Stimulated activated effector memory CD8-positive, alpha-beta T cell treated with anti-CD3 and anti-CD28 coated beads, Interleukin-12 subunit alpha, Interleukin-12 subunit beta, amount 100 ng/mL, for 72 hours (primary cell): ENCODE data around the gene IKZF3.
A peak's percentile ranks its signal among the peaks of the same experiment; 100 is the strongest.
"Not testable (repeated sequence)": the region's sequence is repeated elsewhere in the genome, so short reads cannot be mapped to it uniquely, and the experiment has no call there.

Experiments used
- ATAC-seq: fragments of 150-1000 bp; cut with Tn5 transposase; 2 replicates; pipeline ENCODE4 v1.10.0; 2021
- DNase-seq, 2 donors: peaks; one replicate each; pipeline ENCODE4 v3.0.0; 2021 to 2022; ENCODE audit warnings: low spot score in 2 of 2
- H3K27ac Mint-ChIP-seq: one replicate; pipeline ENCODE4 v1.8.0; 2022; ENCODE audit warnings: mild to moderate bottlenecking, mixed read lengths
- H3K36me3 Mint-ChIP-seq: one replicate; pipeline ENCODE4 v1.8.0; 2022; ENCODE audit warnings: mild to moderate bottlenecking, mixed read lengths
- H3K4me1 Mint-ChIP-seq: one replicate; pipeline ENCODE4 v1.8.0; 2022; ENCODE audit warnings: mixed read lengths
- H3K4me3 Mint-ChIP-seq: one replicate; pipeline ENCODE4 v1.8.0; 2022; ENCODE audit warnings: mild to moderate bottlenecking, mixed read lengths
- H3K9me3 Mint-ChIP-seq: one replicate; pipeline ENCODE4 v1.8.0; 2022; ENCODE audit warnings: mixed read lengths

IKZF3 gene

GRCh38 chr17:39764171-39764570 is 99.9 kb downstream of the IKZF3 start:
- not testable (repeated sequence) for H3K27ac Mint-ChIP-seq, ATAC-seq, H3K4me3 Mint-ChIP-seq, DNase-seq, H3K9me3 Mint-ChIP-seq
- Mint-ChIP-seq H3K4me1 (peaks cover 84% of the 10 kb centered on the region), H3K36me3 (peaks cover 100% of the 10 kb centered on the region)

- Mint-ChIP-seq H3K4me1 (peaks cover 84% of the 10 kb centered on the region), H3K27ac (peak overlapping the region; percentile 84), H3K9me3 (no peaks in the 10 kb centered on the region), H3K4me3 (no peak overlapping the region), H3K36me3 (peaks cover 100% of the 10 kb centered on the region)
- DNase-seq (no peak), ATAC-seq (no peak)
These were observed 100.9 kb downstream of the IKZF3 start for GRCh38 chr17:39763051-39763820.

DNA sequence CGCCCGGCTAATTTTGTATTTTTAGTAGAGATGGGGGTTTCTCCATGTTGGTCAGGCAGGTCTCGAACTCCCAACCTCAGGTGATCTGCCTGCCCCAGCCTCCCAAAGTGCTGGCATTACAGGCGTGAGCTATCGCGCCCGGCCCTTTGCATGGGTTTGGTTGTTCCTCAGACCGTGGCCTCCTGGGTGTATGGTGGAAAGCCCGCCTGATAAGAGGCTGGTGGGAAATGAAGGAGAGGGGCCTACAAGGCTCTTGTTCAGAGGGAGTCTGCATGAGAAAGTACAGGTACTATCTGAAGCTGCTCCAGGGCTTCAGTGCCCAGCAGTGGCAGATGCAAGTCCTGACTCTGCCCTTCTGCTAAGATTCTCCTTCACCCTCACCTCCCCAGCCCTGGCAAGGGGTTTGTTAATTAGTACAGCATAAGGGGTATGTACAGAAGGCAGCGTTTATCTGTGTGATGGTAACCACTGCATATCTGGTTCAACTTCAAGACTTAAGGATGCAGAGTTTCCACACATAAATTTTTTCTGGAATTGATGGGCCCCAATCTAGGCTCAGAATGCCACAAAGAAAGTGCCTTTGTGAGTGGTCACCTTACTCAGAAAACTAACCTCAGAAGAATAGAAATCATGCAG is 102.1 kb downstream of the IKZF3 start:
- Mint-ChIP-seq H3K4me1 (peaks cover 84% of the 10 kb centered on the region), H3K36me3 (peaks cover 100% of the 10 kb centered on the region), H3K9me3 (no peaks in the 10 kb centered on the region), H3K4me3 (peak overlapping the region; percentile 8), H3K27ac (peak overlapping the region; percentile 84)
- DNase-seq (no peak), ATAC-seq (peak; percentile 42)

GRCh38 chr17:39759204-39759603 is 104.9 kb downstream of the IKZF3 start:
- Mint-ChIP-seq H3K9me3 (no peaks in the 10 kb centered on the region), H3K27ac (peak overlapping the region; percentile 90), H3K4me1 (peaks cover 81% of the 10 kb centered on the region), H3K4me3 (peak overlapping the region; percentile 71), H3K36me3 (peaks cover 96% of the 10 kb centered on the region)
- DNase-seq (no peak), ATAC-seq (no peak)

GRCh38 chr17:39757931-39758873 is 105.9 kb downstream of the IKZF3 start:
- ATAC-seq (peak; percentile 66), DNase-seq (peak; percentile 59 to 92)
- H3K9me3 Mint-ChIP-seq: no peaks in the 10 kb centered on the region
- H3K36me3 Mint-ChIP-seq: peaks cover 92% of the 10 kb centered on the region
- peak overlapping the region; percentile 90 for H3K27ac Mint-ChIP-seq
- H3K4me3 Mint-ChIP-seq: peak overlapping the region; percentile 71
- peaks cover 83% of the 10 kb centered on the region for H3K4me1 Mint-ChIP-seq

GRCh38 chr17:39757176-39757662 is 106.9 kb downstream of the IKZF3 start:
- Mint-ChIP-seq H3K36me3 (peaks cover 83% of the 10 kb centered on the region), H3K27ac (peak overlapping the region; percentile 90), H3K4me3 (peak overlapping the region; percentile 71), H3K4me1 (peaks cover 83% of the 10 kb centered on the region), H3K9me3 (no peaks in the 10 kb centered on the region)
- DNase-seq (no peak), ATAC-seq (no peak)

- no peak for ATAC-seq
- Mint-ChIP-seq H3K27ac (peak overlapping the region; percentile 90), H3K9me3 (no peaks in the 10 kb centered on the region), H3K4me1 (peaks cover 83% of the 10 kb centered on the region), H3K4me3 (peak overlapping the region; percentile 71), H3K36me3 (peaks cover 76% of the 10 kb centered on the region)
- DNase-seq: no peak
These were observed 107.6 kb downstream of the IKZF3 start for GRCh38 chr17:39756380-39757079.

GRCh38 chr17:39755554-39756379 is 108.3 kb downstream of the IKZF3 start:
- DNase-seq (peak in 1 of 2 donors; percentile 84), ATAC-seq (no peak)
- Mint-ChIP-seq H3K36me3 (peaks cover 68% of the 10 kb centered on the region), H3K4me1 (peaks cover 82% of the 10 kb centered on the region), H3K27ac (peak overlapping the region; percentile 90), H3K9me3 (no peaks in the 10 kb centered on the region), H3K4me3 (peak overlapping the region; percentile 71)

DNA sequence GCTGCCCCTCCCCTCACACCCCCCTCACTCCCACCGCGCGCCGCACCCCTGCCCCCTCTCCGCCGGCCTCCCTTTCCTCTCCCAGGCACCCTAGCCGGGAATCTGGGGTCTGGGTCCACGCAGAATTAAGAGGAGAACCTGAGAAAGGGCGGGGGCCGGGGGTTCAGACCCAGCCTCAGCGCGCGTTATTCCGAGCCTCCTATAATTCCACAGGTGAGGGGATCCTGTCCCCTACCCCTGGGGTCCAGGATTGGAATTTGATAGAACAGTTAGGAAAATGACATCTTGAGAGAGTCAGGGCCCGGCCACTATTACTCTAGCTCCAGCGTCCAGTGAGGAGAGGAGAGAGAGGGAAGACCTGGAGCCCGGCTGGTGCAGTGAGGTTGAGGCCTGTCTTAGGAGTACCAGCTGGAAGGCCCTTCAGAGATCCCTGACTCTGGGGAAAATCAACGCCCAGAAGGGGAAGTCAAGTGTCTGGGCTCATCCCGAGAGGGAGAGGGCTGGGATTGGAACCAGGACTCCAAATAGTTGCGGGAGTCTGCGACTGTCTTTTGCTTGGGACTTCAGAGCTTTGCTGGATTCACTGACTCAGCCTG is 109.1 kb downstream of the IKZF3 start:
- DNase-seq (peak in 1 of 2 donors; percentile 76), ATAC-seq (no peak)
- no peaks in the 10 kb centered on the region for H3K9me3 Mint-ChIP-seq
- peaks cover 77% of the 10 kb centered on the region for H3K4me1 Mint-ChIP-seq
- peaks cover 61% of the 10 kb centered on the region for H3K36me3 Mint-ChIP-seq
- H3K4me3 Mint-ChIP-seq: peak overlapping the region; percentile 71
- H3K27ac Mint-ChIP-seq: peak overlapping the region; percentile 90

DNA sequence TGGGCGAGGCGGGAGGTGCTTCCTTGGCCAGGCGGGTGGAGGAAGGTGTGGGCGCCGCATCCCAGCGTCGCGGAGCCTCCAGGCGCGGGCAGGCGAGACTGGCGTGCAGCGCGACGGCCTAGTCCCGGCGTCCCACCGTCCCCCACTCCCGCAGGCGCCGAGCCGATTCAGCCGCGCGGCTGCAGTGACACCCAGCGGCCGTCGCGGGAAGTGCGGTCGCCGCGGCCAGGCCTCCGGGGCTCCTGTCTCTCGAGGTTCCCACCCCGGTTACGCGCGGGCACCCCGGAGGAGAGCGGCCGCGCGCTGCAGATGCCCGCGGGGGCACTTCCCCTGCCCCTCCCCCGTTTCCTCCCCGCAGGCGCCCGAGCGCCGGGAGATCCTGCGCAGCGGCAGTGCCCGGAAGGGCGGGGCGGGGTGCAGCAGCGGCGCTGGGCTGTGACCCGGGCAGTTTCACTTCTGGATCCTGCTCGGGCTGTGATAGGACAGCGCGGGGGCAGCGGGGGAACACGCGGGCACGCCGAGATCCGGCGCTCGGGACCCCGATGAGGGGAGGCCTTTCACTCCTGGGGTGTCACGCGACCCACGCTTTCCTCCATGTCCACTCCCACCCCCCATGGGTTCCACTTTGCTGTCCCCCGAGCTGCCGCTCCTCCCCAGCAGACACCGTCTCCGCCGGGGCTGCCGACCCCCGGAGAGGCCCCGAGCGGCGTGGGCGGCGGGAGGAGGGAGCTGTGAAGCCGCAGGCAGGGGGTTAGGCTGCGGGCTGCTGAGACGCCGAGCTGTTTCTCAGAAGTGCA is 109.8 kb downstream of the IKZF3 start:
- peak; percentile 98 for DNase-seq
- Mint-ChIP-seq H3K27ac (peak overlapping the region; percentile 90), H3K4me1 (peaks cover 71% of the 10 kb centered on the region), H3K4me3 (peak overlapping the region; percentile 71), H3K9me3 (no peaks in the 10 kb centered on the region), H3K36me3 (peaks cover 54% of the 10 kb centered on the region)
- peak; percentile 83 for ATAC-seq

DNA sequence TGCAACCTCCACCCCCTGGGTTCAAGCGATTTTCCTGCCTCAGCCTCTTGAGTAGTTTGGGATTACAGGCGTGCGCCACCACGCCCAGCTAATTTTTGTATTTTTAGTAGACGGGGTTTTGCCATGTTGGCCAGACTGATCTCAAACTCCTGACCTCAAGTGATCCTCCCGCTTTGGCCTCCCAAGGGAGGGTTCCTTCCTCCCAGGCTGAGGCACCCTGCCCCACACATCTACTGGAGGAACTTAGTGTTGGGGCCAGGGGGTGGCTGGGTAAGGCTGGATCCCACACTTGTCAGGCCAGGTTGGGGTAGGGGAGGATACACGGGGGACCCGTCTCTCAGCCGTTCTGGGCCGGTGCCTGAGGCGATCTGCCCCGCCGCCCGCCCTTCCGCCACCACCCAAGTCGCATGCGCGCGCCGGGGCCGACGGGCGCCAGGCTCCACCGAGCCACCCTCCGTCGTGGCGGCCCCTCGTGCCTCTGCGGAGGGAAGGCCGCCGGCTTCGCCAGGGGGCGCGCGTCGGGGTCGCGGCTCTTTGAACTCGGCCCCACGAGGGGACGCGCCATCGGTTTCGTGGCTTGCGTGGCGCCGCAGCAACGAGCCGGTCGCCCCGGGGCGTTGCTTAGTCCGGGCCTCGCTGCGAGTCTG is 110.5 kb downstream of the IKZF3 start:
- ATAC-seq (peak; percentile 38), DNase-seq (peak in 1 of 2 donors; percentile 66)
- peak overlapping the region; percentile 90 for H3K27ac Mint-ChIP-seq
- peaks cover 64% of the 10 kb centered on the region for H3K4me1 Mint-ChIP-seq
- H3K9me3 Mint-ChIP-seq: no peaks in the 10 kb centered on the region
- peak overlapping the region; percentile 71 for H3K4me3 Mint-ChIP-seq
- H3K36me3 Mint-ChIP-seq: peaks cover 47% of the 10 kb centered on the region

GRCh38 chr17:39752241-39752881 is 111.8 kb downstream of the IKZF3 start:
- no peaks in the 10 kb centered on the region for H3K9me3 Mint-ChIP-seq
- H3K4me3 Mint-ChIP-seq: peak overlapping the region; percentile 71
- H3K4me1 Mint-ChIP-seq: peaks cover 51% of the 10 kb centered on the region
- peak overlapping the region; percentile 90 for H3K27ac Mint-ChIP-seq
- DNase-seq: no peak
- no peak for ATAC-seq
- peaks cover 34% of the 10 kb centered on the region for H3K36me3 Mint-ChIP-seq
